ENCODE measurements around the gene UNC45B. TPM values are rescaled to one million over a fixed set of nuclear protein-coding genes. Genes with fewer than 3 reads are reported as not detected.
"Not testable (repeated sequence)": the region's sequence is repeated elsewhere in the genome, so short reads cannot be mapped to it uniquely, and the experiment has no call there.

UNC45B gene
- total RNA-seq, 2 donors from 2014 or later: 0.14 TPM; not detected in 1

- H3K27ac Mint-ChIP-seq; H3K4me1 Mint-ChIP-seq (ENCODE audit: low read depth in 2 of 2); H3K27me3 Mint-ChIP-seq: not testable (repeated sequence)
Observed at GRCh38 chr17:35151080-35151479, 3.5 kb downstream of the UNC45B start.

GRCh38 chr17:35152421-35153140 is 5.0 kb downstream of the UNC45B start:
- H3K27me3 Mint-ChIP-seq: no peaks in the 10 kb centered on the region
- DNase-seq (ENCODE audit: low spot score) (no peak), ATAC-seq (no peak)
- H3K4me3 Mint-ChIP-seq: no peak overlapping the region
- H3K36me3 Mint-ChIP-seq: no peaks in the 10 kb centered on the region
- no peaks in the 10 kb centered on the region for H3K9me3 Mint-ChIP-seq
- H3K27ac Mint-ChIP-seq: no peak overlapping the region
- H3K4me1 Mint-ChIP-seq (ENCODE audit: low read depth in 2 of 2): no peaks in the 10 kb centered on the region

More at GRCh38 chr17:35151080-35151479, 3.5 kb downstream of the UNC45B start:
- DNase-seq (ENCODE audit: low spot score); ATAC-seq; H3K36me3 Mint-ChIP-seq; H3K4me3 Mint-ChIP-seq; H3K9me3 Mint-ChIP-seq: not testable (repeated sequence)

GRCh38 chr17:35154196-35155165 is 6.9 kb downstream of the UNC45B start:
- Mint-ChIP-seq H3K4me3 (no peak overlapping the region), H3K36me3 (no peaks in the 10 kb centered on the region), H3K27me3 (no peaks in the 10 kb centered on the region), H3K27ac (no peak overlapping the region), H3K4me1 (ENCODE audit: low read depth in 2 of 2) (peaks cover 2 to 3% of the 10 kb centered on the region in 2 donors), H3K9me3 (no peaks in the 10 kb centered on the region)
- DNase-seq (ENCODE audit: low spot score): no peak
- no peak for ATAC-seq

GRCh38 chr17:35155246-35155645 is 7.6 kb downstream of the UNC45B start:
- no peaks in the 10 kb centered on the region for H3K36me3 Mint-ChIP-seq
- no peak overlapping the region for H3K4me3 Mint-ChIP-seq
- H3K4me1 Mint-ChIP-seq (ENCODE audit: low read depth in 2 of 2): peaks cover 8 to 11% of the 10 kb centered on the region in 2 donors
- no peaks in the 10 kb centered on the region for H3K27me3 Mint-ChIP-seq
- no peaks in the 10 kb centered on the region for H3K9me3 Mint-ChIP-seq
- DNase-seq (ENCODE audit: low spot score) (no peak), ATAC-seq (no peak)
- H3K27ac Mint-ChIP-seq: no peak overlapping the region

GRCh38 chr17:35159940-35160339 is 12.3 kb downstream of the UNC45B start:
- Mint-ChIP-seq H3K27ac (peak overlapping the region; percentile 83 to 85), H3K36me3 (no peaks in the 10 kb centered on the region), H3K27me3 (no peaks in the 10 kb centered on the region), H3K4me1 (ENCODE audit: low read depth in 2 of 2) (peaks cover 36 to 37% of the 10 kb centered on the region in 2 donors), H3K4me3 (peak overlapping the region; percentile 81), H3K9me3 (no peaks in the 10 kb centered on the region)
- DNase-seq (ENCODE audit: low spot score) (no peak), ATAC-seq (no peak)

GRCh38 chr17:35160354-35161201 is 13.0 kb downstream of the UNC45B start:
- DNase-seq (ENCODE audit: low spot score) (no peak), ATAC-seq (peak; percentile 79 to 81)
- Mint-ChIP-seq H3K27me3 (no peaks in the 10 kb centered on the region), H3K27ac (peak overlapping the region; percentile 83 to 85), H3K4me3 (peak overlapping the region; percentile 81), H3K36me3 (no peaks in the 10 kb centered on the region), H3K9me3 (no peaks in the 10 kb centered on the region), H3K4me1 (ENCODE audit: low read depth in 2 of 2) (peaks cover 36 to 37% of the 10 kb centered on the region in 2 donors)

- no peaks in the 10 kb centered on the region for H3K36me3 Mint-ChIP-seq
Observed at GRCh38 chr17:35161281-35161761, 13.7 kb downstream of the UNC45B start.

GRCh38 chr17:35162755-35163154 is 15.1 kb downstream of the UNC45B start:
- H3K4me3 Mint-ChIP-seq: peak overlapping the region; percentile 28
- no peaks in the 10 kb centered on the region for H3K27me3 Mint-ChIP-seq
- H3K4me1 Mint-ChIP-seq (ENCODE audit: low read depth in 2 of 2): peaks cover 37 to 42% of the 10 kb centered on the region in 2 donors
- no peaks in the 10 kb centered on the region for H3K9me3 Mint-ChIP-seq
- no peak for ATAC-seq
- H3K36me3 Mint-ChIP-seq: no peaks in the 10 kb centered on the region
- peak overlapping the region; percentile 83 to 85 for H3K27ac Mint-ChIP-seq
- no peak for DNase-seq (ENCODE audit: low spot score)

More at GRCh38 chr17:35161281-35161761, 13.7 kb downstream of the UNC45B start:
- H3K4me1 Mint-ChIP-seq (ENCODE audit: low read depth in 2 of 2): peaks cover 37 to 38% of the 10 kb centered on the region in 2 donors
- H3K4me3 Mint-ChIP-seq: peak overlapping the region; percentile 81
- DNase-seq (ENCODE audit: low spot score) (no peak), ATAC-seq (peak; percentile 87 to 88)
- no peaks in the 10 kb centered on the region for H3K9me3 Mint-ChIP-seq
- H3K27ac Mint-ChIP-seq: peak overlapping the region; percentile 83 to 85
- H3K27me3 Mint-ChIP-seq: no peaks in the 10 kb centered on the region

GRCh38 chr17:35163886-35164285 is 16.3 kb downstream of the UNC45B start:
- Mint-ChIP-seq H3K9me3 (no peaks in the 10 kb centered on the region), H3K4me1 (ENCODE audit: low read depth in 2 of 2) (peaks cover 37 to 42% of the 10 kb centered on the region in 2 donors), H3K27ac (peak overlapping the region in 1 of 2 donors; percentile 22), H3K36me3 (no peaks in the 10 kb centered on the region), H3K27me3 (no peaks in the 10 kb centered on the region), H3K4me3 (no peak overlapping the region)
- DNase-seq (ENCODE audit: low spot score) (no peak), ATAC-seq (no peak)

- no peaks in the 10 kb centered on the region for H3K27me3 Mint-ChIP-seq
- no peaks in the 10 kb centered on the region for H3K36me3 Mint-ChIP-seq
- no peak overlapping the region for H3K4me3 Mint-ChIP-seq
- no peaks in the 10 kb centered on the region for H3K9me3 Mint-ChIP-seq
- ATAC-seq (no peak), DNase-seq (ENCODE audit: low spot score) (no peak)
- H3K4me1 Mint-ChIP-seq (ENCODE audit: low read depth in 2 of 2): peaks cover 32 to 38% of the 10 kb centered on the region in 2 donors
- no peak overlapping the region for H3K27ac Mint-ChIP-seq
Observed at GRCh38 chr17:35164716-35165115, 17.1 kb downstream of the UNC45B start.

- ATAC-seq (no peak), DNase-seq (ENCODE audit: low spot score) (no peak)
- H3K36me3 Mint-ChIP-seq: no peaks in the 10 kb centered on the region
- peak overlapping the region in 1 of 2 donors; percentile 7 for H3K27ac Mint-ChIP-seq
- H3K4me1 Mint-ChIP-seq (ENCODE audit: low read depth in 2 of 2): peaks cover 19 to 23% of the 10 kb centered on the region in 2 donors
- H3K27me3 Mint-ChIP-seq: no peaks in the 10 kb centered on the region
- no peak overlapping the region for H3K4me3 Mint-ChIP-seq
- H3K9me3 Mint-ChIP-seq: no peaks in the 10 kb centered on the region
Observed at GRCh38 chr17:35166526-35166925, 18.9 kb downstream of the UNC45B start.

- DNase-seq (ENCODE audit: low spot score) (no peak), ATAC-seq (no peak)
- no peaks in the 10 kb centered on the region for H3K36me3 Mint-ChIP-seq
- H3K27ac Mint-ChIP-seq: peak overlapping the region in 1 of 2 donors; percentile 7
- H3K27me3 Mint-ChIP-seq: no peaks in the 10 kb centered on the region
- no peak overlapping the region for H3K4me3 Mint-ChIP-seq
- H3K9me3 Mint-ChIP-seq: no peaks in the 10 kb centered on the region
- H3K4me1 Mint-ChIP-seq (ENCODE audit: low read depth in 2 of 2): peaks cover 17 to 20% of the 10 kb centered on the region in 2 donors
Observed at GRCh38 chr17:35167046-35167445, 19.4 kb downstream of the UNC45B start.

- Mint-ChIP-seq H3K4me3 (no peak overlapping the region), H3K4me1 (ENCODE audit: low read depth in 2 of 2) (peaks cover 14 to 17% of the 10 kb centered on the region in 2 donors), H3K9me3 (no peaks in the 10 kb centered on the region), H3K36me3 (no peaks in the 10 kb centered on the region), H3K27ac (peak overlapping the region in 1 of 2 donors; percentile 63), H3K27me3 (no peaks in the 10 kb centered on the region)
- no peak for ATAC-seq
- no peak for DNase-seq (ENCODE audit: low spot score)
Observed at GRCh38 chr17:35167666-35168065, 20.0 kb downstream of the UNC45B start.
